HG03095 (cell line): Measurements from ENCODE around the gene BTBD9.

Experiments used
- ATAC-seq: cut with Tn5 transposase; IDR thresholded peaks from one replicate; pipeline ENCODE4 v1.9.1; 2021; ENCODE audit warnings: moderate library complexity; ENCODE audit not compliant: unreplicated experiment

Gene BTBD9

GRCh38 chr6:38169221-38169976, 470.3 kb downstream of the BTBD9 start:
- no peak for ATAC-seq

GRCh38 chr6:38168699-38169098, 471.0 kb downstream of the BTBD9 start:
- no peak for ATAC-seq

GRCh38 chr6:38168126-38168525, 471.6 kb downstream of the BTBD9 start:
- no peak for ATAC-seq

- ATAC-seq: no peak
Observed at GRCh38 chr6:38167598-38167997, 472.1 kb downstream of the BTBD9 start.

GRCh38 chr6:38166411-38167240, 473.1 kb downstream of the BTBD9 start:
- ATAC-seq: no peak

- ATAC-seq: no peak
Observed at GRCh38 chr6:38164671-38165108, 475.0 kb downstream of the BTBD9 start.

GRCh38 chr6:38164131-38164481, 475.6 kb downstream of the BTBD9 start:
- ATAC-seq: no peak

GRCh38 chr6:38163186-38164130, 476.3 kb downstream of the BTBD9 start:
- ATAC-seq: no peak

GRCh38 chr6:38162493-38163185, 477.1 kb downstream of the BTBD9 start:
- ATAC-seq: no peak

GRCh38 chr6:38161754-38162492, 477.8 kb downstream of the BTBD9 start:
- no peak for ATAC-seq

GRCh38 chr6:38161331-38161730, 478.4 kb downstream of the BTBD9 start:
- no peak for ATAC-seq

GRCh38 chr6:38160831-38161230, 478.9 kb downstream of the BTBD9 start:
- ATAC-seq: no peak

GRCh38 chr6:38159596-38159995, 480.1 kb downstream of the BTBD9 start:
- no peak for ATAC-seq

GRCh38 chr6:38158762-38159350, 480.9 kb downstream of the BTBD9 start:
- ATAC-seq: no peak

- ATAC-seq: no peak
Observed at GRCh38 chr6:38157905-38158304, 481.8 kb downstream of the BTBD9 start.

GRCh38 chr6:38156818-38157565, 482.7 kb downstream of the BTBD9 start:
- no peak for ATAC-seq

- ATAC-seq: no peak
Observed at GRCh38 chr6:38155621-38156204, 484.0 kb downstream of the BTBD9 start.

GRCh38 chr6:38155144-38155543, 484.6 kb downstream of the BTBD9 start:
- no peak for ATAC-seq
